Astrocyte of the hippocampus (primary cell): ENCODE data around the gene SUGCT.

ENCODE experiments used
- DNase-seq: peaks from one replicate; pipeline ENCODE4 v3.0.0; 2011; ENCODE audit warnings: low read depth, low spot score

The SUGCT gene

DNA sequence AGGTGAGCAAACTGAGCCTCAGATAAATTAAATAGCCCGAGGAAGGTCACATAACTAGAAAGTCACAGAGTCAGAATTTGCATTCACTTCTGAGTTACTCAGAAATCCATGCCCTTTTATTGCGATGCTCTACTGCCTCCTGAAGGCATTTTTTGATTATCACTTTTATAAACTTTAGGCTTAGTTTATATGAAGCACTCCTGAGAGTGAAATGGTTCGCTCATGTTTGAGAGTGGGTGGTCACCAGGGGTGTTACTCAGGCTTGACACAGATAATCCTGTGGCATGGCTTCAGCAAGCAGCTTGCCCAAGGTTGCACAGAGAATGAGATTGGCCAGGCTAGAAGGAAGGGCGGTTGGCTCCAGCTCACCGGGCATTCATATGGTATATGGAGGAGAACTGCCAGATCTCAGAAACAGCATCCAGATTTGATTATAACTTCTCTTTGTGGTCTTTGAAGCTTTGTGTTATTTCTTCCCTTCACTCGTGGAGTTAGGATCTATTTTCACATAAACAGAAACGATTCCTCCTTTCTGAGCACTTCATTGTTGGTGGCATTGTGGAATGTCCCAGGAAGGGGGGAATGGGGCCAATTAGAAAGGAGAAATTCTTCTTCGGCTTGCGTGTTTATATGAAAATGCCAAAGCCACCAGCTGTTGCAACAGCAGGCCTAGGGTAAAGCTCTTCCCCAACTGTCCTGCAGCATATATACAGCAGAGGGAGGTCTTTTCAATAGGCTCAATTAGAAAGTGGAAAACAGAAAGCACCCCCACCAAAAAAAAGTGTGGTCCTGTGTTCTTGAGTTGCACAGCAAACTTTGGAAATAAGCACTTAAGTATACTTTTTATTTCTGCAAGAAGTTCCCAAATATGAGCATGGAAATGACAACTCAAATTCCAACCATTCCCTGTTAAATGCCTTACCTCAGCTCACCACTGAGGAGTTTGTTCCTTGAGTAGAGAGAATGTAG lies 628.8 kb downstream of the SUGCT start:
- DNase-seq: peak; percentile 52

DNA sequence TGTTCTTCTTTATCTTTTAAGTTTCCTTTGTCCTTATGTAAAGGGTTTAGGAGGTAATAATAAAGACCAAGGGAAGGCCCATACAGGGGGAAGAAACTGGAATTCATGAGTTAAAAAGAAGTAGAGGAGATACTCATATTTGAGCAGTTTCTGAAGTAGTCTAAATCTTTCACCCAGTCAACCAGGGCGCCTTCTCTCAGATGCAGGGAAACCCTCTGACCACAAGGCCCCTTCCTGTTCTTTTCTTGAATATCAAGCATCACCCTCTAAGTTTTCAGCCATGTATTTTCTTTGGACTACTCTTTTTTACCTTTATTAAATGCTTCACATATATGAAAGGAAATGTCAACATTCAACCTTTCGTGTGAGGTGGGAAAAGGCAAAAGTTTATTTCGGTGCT lies 630.8 kb downstream of the SUGCT start:
- no peak for DNase-seq

DNA sequence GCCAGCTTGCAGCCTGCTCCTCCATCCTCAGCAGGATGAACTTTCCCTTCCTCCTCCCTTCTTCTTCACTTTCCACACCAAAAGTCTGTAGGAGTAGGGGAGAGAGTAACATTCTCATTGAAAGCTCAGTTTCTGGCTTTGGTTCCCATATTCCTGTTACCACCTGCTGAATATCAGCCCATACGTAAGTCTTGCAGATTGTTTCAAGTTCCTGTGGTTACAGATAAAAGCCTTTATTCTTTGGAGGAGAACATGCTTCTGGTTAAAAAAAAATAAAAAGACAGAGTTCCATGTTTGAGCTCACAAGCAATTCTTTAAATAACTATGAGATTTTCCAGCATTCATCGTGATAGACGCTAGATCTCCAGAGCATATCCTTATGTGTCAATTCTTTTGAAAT lies 637.3 kb downstream of the SUGCT start:
- DNase-seq: peak; percentile 50

DNA sequence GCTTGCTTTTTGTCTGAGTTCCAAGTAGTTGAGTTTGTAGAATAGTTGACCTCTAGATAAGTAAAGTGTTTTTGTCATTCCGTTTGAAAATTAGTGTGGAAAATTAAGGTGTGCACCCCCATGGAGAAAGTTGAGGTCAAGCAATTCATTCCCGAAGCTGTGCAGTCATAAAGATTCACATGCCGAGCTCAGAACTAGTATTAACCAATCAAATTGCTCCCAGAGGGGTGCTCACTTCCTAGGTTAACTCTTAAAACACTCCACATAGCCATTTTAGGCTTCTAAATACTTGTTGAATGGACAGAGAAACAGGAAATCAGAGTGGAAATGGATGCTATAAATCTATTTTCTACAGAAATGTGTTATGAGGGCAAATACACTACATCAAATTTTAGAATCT lies 638.9 kb downstream of the SUGCT start:
- no peak for DNase-seq

DNA sequence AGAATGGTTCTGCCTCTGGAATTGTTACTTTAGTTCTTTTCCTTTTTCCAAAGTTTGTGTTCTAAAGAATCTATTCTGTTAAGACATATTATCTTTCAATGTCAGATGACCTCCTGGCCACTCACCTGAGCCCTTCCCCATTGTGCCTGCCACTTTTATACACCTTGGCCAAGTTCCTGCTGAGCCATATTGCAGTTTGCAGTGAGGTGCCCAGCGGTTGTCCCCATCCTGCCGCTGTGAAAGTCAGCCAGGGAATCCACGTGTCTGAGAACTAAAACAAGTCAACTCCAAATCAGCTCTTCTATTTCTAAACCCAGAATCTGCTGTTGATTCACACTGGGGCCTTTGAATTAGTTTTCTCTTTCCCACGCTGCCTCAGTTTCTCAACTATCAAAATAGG lies 641.1 kb downstream of the SUGCT start:
- no peak for DNase-seq

DNA sequence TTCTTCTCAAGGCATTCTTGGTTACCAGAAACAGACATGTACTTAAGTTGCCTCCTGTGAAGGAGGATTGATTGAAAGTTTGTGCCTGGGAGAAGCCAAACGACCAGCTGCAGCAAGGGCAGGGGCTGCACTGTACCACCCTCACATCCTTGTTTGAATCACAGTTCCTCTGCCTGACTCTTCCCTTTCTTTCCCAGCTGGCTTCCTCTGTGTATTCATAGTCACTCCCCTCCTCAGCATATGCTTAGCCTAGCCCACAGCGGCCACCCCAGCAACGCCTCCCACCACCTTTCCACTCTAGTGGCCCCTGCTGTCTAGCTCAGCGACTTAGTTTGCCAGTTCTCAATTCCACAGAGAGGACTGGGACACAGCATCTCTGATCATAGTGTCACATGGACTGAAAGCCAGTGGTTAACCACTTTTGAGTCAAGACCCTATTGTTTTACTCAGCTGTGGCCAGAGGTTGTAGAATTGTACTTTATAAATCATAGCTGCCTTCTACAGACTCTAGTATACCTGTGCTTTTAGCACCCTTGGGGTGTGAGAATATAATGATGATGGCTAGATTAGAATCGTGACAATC lies 643.0 kb downstream of the SUGCT start:
- DNase-seq: no peak

DNA sequence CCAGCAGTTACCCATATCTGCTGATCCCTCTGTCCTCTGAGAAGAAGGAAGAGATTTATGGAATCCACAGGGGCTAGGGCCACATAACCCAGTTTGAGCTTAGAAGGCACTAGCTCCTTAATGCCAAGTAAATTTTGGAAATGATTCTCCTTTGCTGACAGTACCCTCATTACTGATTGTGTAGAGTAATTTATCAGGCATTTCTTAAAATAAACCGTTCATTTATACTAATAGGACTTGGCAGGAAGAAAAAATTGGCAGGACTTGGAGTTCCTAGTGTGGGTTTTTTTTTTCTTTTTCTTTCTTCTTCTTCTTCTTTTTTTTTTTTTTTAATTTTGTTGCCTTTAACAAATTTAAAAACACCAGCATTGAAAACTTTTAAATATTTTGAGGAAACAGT lies 645.7 kb downstream of the SUGCT start:
- no peak for DNase-seq

DNA sequence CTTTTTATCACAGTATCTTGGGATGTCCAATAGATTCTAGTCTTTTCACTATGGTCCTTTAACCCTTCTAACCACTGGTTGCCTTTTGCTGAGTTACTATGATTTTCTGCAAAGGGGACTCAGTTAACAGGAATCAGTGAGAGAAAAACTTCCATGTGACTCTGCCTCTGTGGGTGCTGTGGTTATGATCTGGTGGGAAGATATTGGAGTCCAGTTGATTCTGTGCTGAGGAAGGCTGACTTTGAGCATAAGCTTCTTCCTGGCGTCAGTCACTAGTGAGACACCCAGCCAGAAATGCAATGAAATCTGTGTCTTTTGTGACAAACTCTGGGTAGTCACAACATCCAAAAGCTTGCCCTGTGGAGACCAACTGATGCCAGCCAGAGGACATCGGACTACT lies 648.0 kb downstream of the SUGCT start:
- peak; percentile 36 for DNase-seq

DNA sequence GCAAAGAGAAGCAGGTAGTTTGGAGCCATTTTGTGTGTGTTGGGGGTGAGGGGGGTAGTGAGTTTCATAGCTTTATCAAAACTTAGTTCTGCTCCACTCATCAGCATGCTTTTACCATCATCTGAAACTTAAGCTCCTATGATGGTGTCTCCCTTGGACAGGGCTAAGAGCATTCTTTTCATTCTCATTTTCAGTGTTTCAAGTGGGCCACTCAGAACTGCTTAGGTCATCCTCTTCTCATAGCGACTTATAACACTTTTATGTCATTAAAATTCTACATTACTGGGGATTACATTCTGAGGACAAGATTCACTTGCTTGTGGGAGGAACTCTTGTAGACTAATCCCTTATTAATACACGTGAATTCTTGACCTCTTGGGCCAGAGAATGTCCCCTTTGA lies 649.4 kb downstream of the SUGCT start:
- no peak for DNase-seq

DNA sequence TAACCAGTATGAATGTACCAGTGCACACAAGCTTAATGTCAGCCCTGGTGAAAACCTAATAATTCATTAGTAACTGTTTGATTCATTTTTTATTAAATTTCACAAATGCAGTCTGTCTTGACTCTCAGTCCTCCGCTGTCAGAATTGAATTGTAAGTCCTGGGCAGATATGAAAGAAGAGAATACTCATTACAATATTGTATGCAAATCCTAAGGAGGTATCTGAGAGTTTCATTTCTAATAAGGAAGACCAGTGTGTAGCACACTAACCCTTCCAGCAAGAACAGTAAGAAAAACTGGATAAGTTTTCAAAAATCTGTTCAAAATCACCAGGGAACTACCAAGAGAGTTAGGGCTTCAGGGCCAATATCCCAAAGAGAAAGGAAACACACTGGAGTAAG lies 652.1 kb downstream of the SUGCT start:
- DNase-seq: no peak

DNA sequence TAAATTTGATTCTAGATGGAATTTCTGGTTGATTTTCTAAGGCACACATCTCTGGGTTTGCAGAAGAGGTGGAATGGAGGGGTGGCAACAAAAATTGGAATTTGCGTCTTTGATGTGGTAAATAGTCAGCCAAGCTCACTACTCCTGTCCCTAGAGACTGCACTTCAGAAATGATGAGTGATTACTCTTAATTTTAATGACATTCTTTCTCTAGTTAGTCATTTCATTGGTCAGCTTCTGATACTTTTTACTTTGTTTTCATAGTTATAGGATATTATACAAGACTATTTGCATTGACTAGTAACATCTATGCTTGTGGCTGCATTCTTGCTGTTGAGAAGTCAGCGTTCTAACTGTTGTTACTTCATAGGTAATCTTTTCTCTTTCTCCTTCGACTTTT lies 658.3 kb downstream of the SUGCT start:
- peak; percentile 69 for DNase-seq

DNA sequence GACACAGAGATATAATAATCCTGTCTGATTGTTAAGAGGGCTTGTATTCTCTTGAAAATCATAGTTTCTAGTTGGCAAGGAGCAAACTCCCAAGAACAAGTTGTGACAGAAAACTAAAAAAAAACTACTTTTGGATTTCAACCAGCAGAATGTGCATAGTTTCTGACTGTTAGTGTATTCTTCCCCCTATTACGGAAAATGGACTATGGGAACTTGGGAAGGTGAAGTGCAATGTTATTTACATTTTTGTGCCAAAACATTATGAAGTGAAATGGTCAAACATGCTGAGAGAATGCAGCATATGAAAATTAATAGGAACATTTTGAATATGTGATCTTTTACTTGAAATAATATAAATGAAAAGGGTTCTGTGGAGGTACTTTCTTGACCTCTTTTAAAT lies 660.8 kb downstream of the SUGCT start:
- DNase-seq: no peak

DNA sequence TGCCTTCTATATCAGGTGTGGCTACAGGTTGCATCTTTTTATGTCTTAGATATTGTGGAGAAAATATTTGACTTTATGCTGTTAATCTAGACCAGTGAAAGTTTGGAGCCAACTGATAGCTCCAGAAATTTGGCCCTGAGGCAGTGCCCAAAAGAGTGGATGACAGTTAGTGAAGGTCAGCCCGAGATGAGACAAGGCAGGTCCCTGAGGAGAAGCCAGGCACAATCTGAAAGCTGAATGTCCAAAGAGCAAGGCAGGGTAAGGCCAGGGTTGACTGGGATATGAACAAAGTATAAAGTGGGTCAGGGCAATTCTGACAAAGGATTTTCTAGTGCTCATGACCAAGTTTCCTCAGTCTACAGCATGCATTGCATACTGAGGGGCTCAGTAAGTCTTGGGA lies 661.9 kb downstream of the SUGCT start:
- DNase-seq: no peak

DNA sequence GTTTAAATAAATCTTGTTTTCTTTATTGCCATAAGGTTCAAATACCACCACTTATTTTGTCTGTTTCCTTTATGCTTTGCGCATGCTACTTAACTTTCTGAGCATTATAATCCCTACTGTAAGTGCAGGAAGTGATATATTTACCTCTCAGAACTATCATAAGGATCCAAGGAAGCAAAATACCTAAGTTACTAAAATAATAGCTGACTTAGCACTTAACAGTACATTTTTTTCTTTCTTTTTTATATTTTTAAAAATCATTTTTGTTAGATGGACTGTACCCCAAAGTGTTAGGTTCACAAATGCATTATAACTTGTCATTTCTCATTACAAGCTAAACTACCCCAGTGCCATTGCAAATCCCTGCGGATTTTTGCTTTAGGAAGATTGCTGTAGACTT lies 663.8 kb downstream of the SUGCT start:
- DNase-seq: no peak

DNA sequence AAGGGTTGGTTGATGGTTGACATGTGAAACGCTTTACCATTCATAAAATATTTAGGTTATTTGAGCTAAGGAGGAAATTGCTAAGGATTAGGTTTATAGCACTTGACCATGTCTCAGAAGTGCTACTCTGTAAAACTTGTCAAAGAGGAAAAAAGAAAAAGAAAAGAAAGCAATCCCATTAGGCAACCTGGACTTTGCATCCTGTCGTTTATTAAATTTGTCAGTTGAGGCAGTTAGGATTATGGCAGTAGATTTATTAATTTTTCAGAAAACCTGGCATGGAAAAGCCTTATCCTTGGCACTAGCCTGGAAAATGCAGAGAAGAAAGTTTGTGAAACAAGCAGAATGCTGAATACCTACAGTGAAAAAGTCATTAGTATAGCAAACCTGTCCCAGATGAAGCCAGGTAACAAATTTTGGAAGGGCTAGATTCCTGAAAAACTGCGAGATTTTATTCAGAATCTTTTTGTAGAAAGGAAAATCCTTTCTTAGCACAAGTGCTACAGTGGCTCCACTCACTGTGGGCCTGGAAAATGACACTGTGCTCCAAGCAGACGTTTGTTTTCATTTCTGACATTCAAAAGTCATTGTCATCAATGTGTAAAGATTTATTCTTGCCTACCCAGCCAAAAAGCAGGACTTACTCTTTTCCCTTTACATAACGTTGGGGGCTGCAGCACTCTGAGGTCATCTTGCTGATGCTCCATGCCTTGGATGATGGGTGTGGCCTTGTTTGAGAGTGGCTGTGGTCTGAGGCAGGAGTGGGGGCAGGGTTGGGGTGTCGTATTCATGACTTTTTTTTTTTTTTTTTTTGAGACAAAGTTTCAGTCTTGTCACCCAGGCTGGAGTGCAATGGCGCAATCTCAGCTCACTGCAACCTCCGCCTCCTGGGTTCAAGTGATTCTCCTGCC lies 664.9 kb downstream of the SUGCT start:
- no peak for DNase-seq

DNA sequence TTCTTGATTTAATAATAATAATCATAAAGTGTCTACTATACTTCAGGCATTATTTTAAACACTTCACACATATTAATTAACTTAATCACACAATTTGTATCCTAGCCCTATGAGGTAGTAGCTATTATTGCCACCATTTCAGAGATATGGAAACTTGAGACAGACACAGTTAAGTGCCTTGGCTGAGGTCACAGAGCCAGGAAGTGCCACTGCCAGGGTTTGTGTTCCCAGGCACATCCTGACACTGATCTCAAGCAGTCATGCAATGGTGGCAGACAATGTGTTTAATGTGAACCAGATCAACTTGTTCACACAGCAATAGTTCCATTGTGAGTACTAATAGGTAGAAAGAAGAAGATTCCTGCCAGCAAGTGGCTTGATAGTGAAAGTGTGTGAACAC lies 666.0 kb downstream of the SUGCT start:
- no peak for DNase-seq

DNA sequence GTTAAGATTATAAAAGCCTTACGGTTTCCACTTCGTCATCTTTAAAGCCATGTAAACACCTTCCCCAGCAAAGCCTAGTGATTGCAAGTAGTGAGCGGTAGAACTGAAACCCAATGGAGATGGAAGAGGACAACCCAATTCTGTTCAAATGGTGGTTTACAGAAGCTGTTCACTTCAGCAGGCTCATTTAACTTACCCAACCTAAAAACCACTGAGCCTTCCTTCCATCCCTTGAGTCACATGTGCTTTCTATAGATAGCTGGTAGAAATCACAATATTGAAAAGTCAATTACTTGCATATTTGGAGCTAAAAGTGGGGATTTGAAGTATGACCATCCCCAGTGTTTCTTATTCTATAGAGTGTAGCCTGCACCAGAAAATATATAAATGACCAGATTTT lies 667.7 kb downstream of the SUGCT start:
- DNase-seq: no peak

DNA sequence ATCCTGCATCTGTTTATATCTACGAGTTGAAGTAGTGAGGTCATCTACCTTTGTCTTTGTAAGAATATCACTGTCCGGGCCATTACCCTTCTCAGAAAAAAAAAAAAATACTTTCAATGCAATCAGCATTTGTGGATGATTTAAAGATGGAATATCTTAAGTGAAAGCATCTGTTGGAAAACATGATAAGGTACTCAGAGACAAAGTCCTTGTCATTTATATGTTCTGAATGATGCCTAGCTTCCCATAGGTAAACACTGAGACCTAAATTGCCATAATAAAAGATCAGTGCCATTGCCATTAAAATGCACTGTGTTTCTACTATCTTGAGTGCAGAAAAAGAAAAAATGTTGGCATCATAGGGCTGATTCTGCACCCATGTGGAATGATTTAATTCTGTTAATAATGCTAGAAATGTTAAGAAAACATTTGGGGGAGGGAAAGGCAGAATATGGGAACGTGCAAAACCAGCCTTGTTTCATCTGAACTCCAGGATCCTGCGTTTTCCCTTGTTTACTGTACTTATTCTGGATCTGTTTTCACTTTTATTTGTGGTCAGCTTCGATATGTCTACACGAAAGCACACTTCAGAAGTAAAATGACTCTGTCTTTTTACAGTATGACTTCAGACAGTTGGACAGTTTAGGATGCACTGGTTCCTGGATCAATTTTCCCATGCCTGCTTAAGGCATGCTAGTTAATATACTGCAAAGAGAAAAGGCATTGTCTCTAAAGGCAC lies 669.8 kb downstream of the SUGCT start:
- DNase-seq: no peak

DNA sequence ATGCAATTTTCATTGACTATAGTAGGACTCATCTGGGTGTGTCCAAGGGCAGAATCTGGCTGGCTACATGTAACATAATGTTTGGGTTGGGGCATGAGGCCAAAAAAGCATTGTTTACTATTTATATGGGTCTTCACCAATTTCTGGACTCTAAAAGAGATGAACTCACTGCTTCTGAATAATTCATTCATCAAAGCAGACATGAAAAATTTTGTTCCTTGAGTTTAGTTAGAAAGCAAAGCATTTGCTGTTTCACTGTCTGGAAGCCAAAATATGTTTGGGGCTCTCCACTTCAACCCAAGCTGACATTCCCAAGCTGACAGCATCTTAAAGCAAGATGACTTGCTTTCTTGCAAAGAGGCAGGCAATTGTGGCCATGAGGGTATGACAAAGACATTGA lies 670.6 kb downstream of the SUGCT start:
- DNase-seq: peak; percentile 64

DNA sequence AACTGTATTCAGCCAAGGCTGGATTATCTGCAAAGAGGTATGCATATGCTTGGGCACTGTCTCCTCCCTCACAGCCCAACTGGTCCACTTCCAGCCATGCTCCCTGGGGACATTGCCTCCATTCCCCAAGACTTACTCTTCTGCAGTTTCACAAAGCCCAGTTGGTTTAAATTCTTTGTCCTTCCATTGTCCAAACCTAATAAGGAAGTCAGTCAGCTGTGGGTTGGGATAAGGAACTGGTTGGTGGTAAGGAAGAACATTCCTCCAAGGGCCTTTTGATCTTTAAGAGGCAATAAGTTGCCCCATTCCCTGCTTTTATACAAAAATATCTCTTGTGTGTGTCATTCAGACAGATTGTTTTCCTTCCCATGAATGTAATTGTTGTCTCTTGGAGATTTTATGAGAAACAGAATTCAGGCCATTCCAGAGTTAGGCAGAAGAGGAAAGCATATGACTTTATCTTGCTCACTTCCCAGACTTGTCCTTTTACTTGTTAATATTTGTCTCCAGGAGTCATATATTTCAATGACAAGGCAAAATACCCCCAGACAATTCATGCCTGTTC lies 673.7 kb downstream of the SUGCT start:
- DNase-seq: peak; percentile 94

DNA sequence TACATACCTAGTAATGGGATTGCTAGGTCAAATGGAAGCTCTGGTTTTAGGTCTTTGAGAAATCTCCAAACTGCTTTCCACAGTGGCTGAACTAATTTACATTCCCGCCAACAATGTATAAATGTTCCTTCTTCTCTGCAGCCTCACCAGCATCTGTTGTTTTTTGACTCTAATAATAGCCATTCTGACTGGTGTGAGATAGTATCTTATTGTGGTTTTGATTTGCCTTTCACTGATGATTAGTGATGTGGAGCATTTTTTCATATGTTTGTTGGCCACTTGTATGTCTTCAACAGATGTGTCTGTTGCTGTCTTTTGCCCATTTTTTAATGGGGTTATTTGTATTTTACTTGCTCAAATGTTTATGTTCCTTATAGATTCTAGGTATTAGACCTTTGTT lies 675.5 kb downstream of the SUGCT start:
- DNase-seq: no peak
